Measurements from ENCODE around the gene ALDH3B1. TPM values are rescaled to one million over a fixed set of nuclear protein-coding genes. Genes with fewer than 3 reads are reported as not detected.

ALDH3B1 gene
- total and polyA plus RNA-seq, 5 donors from 2014 or later: not detected

DNA sequence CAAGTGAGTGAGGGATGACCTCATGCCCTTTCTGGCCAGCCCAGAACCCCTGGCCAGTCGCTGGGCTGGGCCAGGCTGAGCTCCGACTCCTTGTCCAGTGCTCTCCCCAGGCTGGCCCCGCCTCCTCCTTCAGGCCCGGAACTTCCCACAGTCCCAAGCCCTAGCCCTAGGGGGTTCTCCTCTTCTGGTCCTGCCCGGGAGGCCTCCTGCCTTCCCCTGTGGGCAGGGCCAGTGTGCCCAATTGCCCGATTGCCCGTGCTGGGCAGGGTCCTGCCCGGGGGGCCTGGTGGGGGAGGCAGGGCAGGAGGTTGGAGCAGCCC, 32.9 kb downstream of the ALDH3B1 start:
- DNase-seq: no peak
- no peaks in the 10 kb centered on the region for H3K27me3 ChIP-seq (ENCODE audit: control insufficient read depth, insufficient read depth, low read length)
- no peak overlapping the region for H3K27ac ChIP-seq (ENCODE audit: insufficient read depth, low read length, poor library complexity, severe bottlenecking)
- H3K36me3 Mint-ChIP-seq: peaks cover 3% of the 10 kb centered on the region
- H3K4me3 Mint-ChIP-seq: no peak overlapping the region
- no peak overlapping the region for H3K4me3 ChIP-seq (ENCODE audit: low read depth, low read length)
- H3K4me1 ChIP-seq (ENCODE audit: control insufficient read depth, insufficient read depth, low read length, poor library complexity, severe bottlenecking): peaks cover 36% of the 10 kb centered on the region
- H3K27me3 Mint-ChIP-seq: no peaks in the 10 kb centered on the region
- H3K27ac Mint-ChIP-seq: no peak overlapping the region
- peaks cover 25% of the 10 kb centered on the region for H3K36me3 ChIP-seq (ENCODE audit: control insufficient read depth, insufficient read depth, low read length)
- ATAC-seq (ENCODE audit: low read depth in 2 of 2): no peak
- peaks cover 0 to 15% (median 3%) of the 10 kb centered on the region in 4 donors for H3K4me1 Mint-ChIP-seq
- no peaks in the 10 kb centered on the region for H3K9me3 Mint-ChIP-seq
- no peaks in the 10 kb centered on the region for H3K9me3 ChIP-seq (ENCODE audit: control insufficient read depth in 2 of 2, low read length in 2 of 2)

DNA sequence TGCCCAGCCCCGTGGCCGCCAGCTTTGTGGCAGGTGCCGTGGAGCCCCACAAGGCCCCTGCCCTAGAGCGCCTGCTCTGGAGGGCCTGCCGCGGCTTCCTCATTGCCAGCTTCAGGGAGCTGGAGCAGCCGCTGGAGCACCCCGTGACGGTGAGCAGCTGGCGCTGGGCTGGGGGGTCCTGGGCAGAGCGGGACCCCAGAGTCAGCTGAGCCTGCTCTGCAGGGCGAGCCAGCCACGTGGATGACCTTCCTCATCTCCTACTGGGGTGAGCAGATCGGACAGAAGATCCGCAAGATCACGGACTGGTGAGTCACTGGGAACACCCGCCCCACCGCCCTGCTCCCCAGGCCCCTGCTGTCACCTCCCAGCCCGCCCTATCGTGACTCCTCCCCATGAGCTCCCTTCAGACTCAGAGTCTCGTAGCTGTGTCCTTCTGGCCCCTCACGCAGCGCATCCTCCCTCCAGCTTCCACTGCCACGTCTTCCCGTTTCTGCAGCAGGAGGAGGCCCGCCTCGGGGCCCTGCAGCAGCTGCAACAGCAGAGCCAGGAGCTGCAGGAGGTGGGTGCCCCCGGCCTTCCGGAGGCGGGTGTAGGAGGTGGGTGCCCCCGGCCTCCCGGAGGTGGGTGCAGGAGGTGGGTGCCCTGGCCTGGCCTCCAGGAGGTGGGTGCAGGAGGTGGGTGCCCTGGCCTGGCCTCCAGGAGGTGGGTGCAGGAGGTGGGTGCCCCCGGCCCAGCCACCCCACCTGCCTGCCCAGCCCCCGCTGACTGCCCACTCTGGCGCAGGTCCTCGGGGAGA, 33.4 kb downstream of the ALDH3B1 start:
- Histone ChIP-seq H3K27ac (ENCODE audit: insufficient read depth, low read length, poor library complexity, severe bottlenecking) (no peak overlapping the region), H3K9me3 (ENCODE audit: control insufficient read depth in 2 of 2, low read length in 2 of 2) (no peaks in the 10 kb centered on the region), H3K36me3 (ENCODE audit: control insufficient read depth, insufficient read depth, low read length) (peaks cover 27% of the 10 kb centered on the region), H3K27me3 (ENCODE audit: control insufficient read depth, insufficient read depth, low read length) (no peaks in the 10 kb centered on the region), H3K4me3 (ENCODE audit: low read depth, low read length) (no peak overlapping the region), H3K4me1 (ENCODE audit: control insufficient read depth, insufficient read depth, low read length, poor library complexity, severe bottlenecking) (peaks cover 31% of the 10 kb centered on the region)
- peaks cover 0 to 13% (median 3%) of the 10 kb centered on the region in 4 donors for H3K4me1 Mint-ChIP-seq
- no peak for DNase-seq
- no peaks in the 10 kb centered on the region for H3K9me3 Mint-ChIP-seq
- no peak overlapping the region for H3K4me3 Mint-ChIP-seq
- H3K36me3 Mint-ChIP-seq: peaks cover 3% of the 10 kb centered on the region
- ATAC-seq (ENCODE audit: low read depth in 2 of 2): no peak
- no peaks in the 10 kb centered on the region for H3K27me3 Mint-ChIP-seq
- no peak overlapping the region for H3K27ac Mint-ChIP-seq

- H3K27me3 Mint-ChIP-seq: no peaks in the 10 kb centered on the region
- no peak overlapping the region for H3K4me3 ChIP-seq (ENCODE audit: low read depth, low read length)
- H3K36me3 Mint-ChIP-seq: peaks cover 3% of the 10 kb centered on the region
- no peaks in the 10 kb centered on the region for H3K9me3 ChIP-seq (ENCODE audit: control insufficient read depth in 2 of 2, low read length in 2 of 2)
- H3K4me1 ChIP-seq (ENCODE audit: control insufficient read depth, insufficient read depth, low read length, poor library complexity, severe bottlenecking): peaks cover 25% of the 10 kb centered on the region
- no peak for ATAC-seq (ENCODE audit: low read depth in 2 of 2)
- H3K4me1 Mint-ChIP-seq: peaks cover 0 to 13% (median 3%) of the 10 kb centered on the region in 4 donors
- peaks cover 33% of the 10 kb centered on the region for H3K36me3 ChIP-seq (ENCODE audit: control insufficient read depth, insufficient read depth, low read length)
- H3K9me3 Mint-ChIP-seq: no peaks in the 10 kb centered on the region
- H3K27ac Mint-ChIP-seq: no peak overlapping the region
- no peak overlapping the region for H3K27ac ChIP-seq (ENCODE audit: insufficient read depth, low read length, poor library complexity, severe bottlenecking)
- DNase-seq: no peak
- peak overlapping the region in 1 of 4 donors; percentile 76 for H3K4me3 Mint-ChIP-seq
- H3K27me3 ChIP-seq (ENCODE audit: control insufficient read depth, insufficient read depth, low read length): no peaks in the 10 kb centered on the region
These were observed 34.2 kb downstream of the ALDH3B1 start for GRCh38 chr11:68044145-68044813.

DNA sequence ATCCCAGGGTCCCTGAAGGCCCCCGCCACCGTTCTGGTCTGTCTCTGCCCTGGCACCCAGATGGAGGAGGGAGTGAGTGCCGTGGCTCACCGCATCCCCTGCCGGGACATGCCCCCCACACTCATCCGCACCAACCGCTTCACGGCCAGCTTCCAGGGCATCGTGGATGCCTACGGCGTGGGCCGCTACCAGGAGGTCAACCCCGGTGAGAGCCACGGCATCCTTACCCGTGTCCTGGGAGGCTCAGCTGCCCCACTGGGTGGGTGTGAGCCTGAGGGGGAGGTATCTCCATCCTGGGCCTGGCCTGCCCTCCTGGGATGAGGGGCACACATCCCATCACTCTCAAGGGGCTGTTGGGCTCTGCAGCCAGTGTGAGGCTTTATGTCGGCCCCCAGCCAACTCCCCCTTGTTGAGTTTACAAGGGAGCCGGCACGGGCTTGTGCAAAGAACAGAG, 34.8 kb downstream of the ALDH3B1 start:
- H3K27ac ChIP-seq (ENCODE audit: insufficient read depth, low read length, poor library complexity, severe bottlenecking): no peak overlapping the region
- no peaks in the 10 kb centered on the region for H3K9me3 ChIP-seq (ENCODE audit: control insufficient read depth in 2 of 2, low read length in 2 of 2)
- Mint-ChIP-seq H3K4me1 (peaks cover 0 to 11% (median 2%) of the 10 kb centered on the region in 4 donors), H3K36me3 (peaks cover 3% of the 10 kb centered on the region), H3K27ac (peak overlapping the region in 1 of 3 donors; percentile 20), H3K4me3 (peak overlapping the region in 1 of 4 donors; percentile 73), H3K9me3 (no peaks in the 10 kb centered on the region), H3K27me3 (no peaks in the 10 kb centered on the region)
- no peak overlapping the region for H3K4me3 ChIP-seq (ENCODE audit: low read depth, low read length)
- DNase-seq (no peak), ATAC-seq (ENCODE audit: low read depth in 2 of 2) (no peak)
- H3K27me3 ChIP-seq (ENCODE audit: control insufficient read depth, insufficient read depth, low read length): no peaks in the 10 kb centered on the region
- peaks cover 19% of the 10 kb centered on the region for H3K4me1 ChIP-seq (ENCODE audit: control insufficient read depth, insufficient read depth, low read length, poor library complexity, severe bottlenecking)
- peaks cover 38% of the 10 kb centered on the region for H3K36me3 ChIP-seq (ENCODE audit: control insufficient read depth, insufficient read depth, low read length)

GRCh38 chr11:68047437-68048290, 37.5 kb downstream of the ALDH3B1 start:
- no peaks in the 10 kb centered on the region for H3K27me3 Mint-ChIP-seq
- H3K4me1 Mint-ChIP-seq: no peaks in the 10 kb centered on the region
- no peak overlapping the region for H3K27ac ChIP-seq (ENCODE audit: insufficient read depth, low read length, poor library complexity, severe bottlenecking)
- no peak for DNase-seq
- H3K4me1 ChIP-seq (ENCODE audit: control insufficient read depth, insufficient read depth, low read length, poor library complexity, severe bottlenecking): no peaks in the 10 kb centered on the region
- no peaks in the 10 kb centered on the region for H3K27me3 ChIP-seq (ENCODE audit: control insufficient read depth, insufficient read depth, low read length)
- H3K4me3 Mint-ChIP-seq: no peak overlapping the region
- H3K27ac Mint-ChIP-seq: peak overlapping the region in 1 of 3 donors; percentile 42
- H3K36me3 ChIP-seq (ENCODE audit: control insufficient read depth, insufficient read depth, low read length): peaks cover 56% of the 10 kb centered on the region
- no peaks in the 10 kb centered on the region for H3K9me3 ChIP-seq (ENCODE audit: control insufficient read depth in 2 of 2, low read length in 2 of 2)
- H3K36me3 Mint-ChIP-seq: peaks cover 9% of the 10 kb centered on the region
- no peak for ATAC-seq (ENCODE audit: low read depth in 2 of 2)
- H3K4me3 ChIP-seq (ENCODE audit: low read depth, low read length): no peak overlapping the region
- peaks cover 0 to 3% (median 0%) of the 10 kb centered on the region in 7 donors for H3K9me3 Mint-ChIP-seq

GRCh38 chr11:68048681-68049508, 38.8 kb downstream of the ALDH3B1 start:
- H3K36me3 Mint-ChIP-seq: peaks cover 9% of the 10 kb centered on the region
- Histone ChIP-seq H3K36me3 (ENCODE audit: control insufficient read depth, insufficient read depth, low read length) (peaks cover 58% of the 10 kb centered on the region), H3K9me3 (ENCODE audit: control insufficient read depth in 2 of 2, low read length in 2 of 2) (no peaks in the 10 kb centered on the region), H3K4me3 (ENCODE audit: low read depth, low read length) (no peak overlapping the region), H3K27me3 (ENCODE audit: control insufficient read depth, insufficient read depth, low read length) (no peaks in the 10 kb centered on the region), H3K27ac (ENCODE audit: insufficient read depth, low read length, poor library complexity, severe bottlenecking) (no peak overlapping the region), H3K4me1 (ENCODE audit: control insufficient read depth, insufficient read depth, low read length, poor library complexity, severe bottlenecking) (no peaks in the 10 kb centered on the region)
- H3K9me3 Mint-ChIP-seq: peaks cover 0 to 3% (median 0%) of the 10 kb centered on the region in 7 donors
- ATAC-seq (ENCODE audit: low read depth in 2 of 2): no peak
- DNase-seq: no peak
- no peaks in the 10 kb centered on the region for H3K4me1 Mint-ChIP-seq
- no peaks in the 10 kb centered on the region for H3K27me3 Mint-ChIP-seq
- no peak overlapping the region for H3K27ac Mint-ChIP-seq
- H3K4me3 Mint-ChIP-seq: no peak overlapping the region
